IPS-20b (cell line): ENCODE data around the gene MYNN.

ENCODE experiments used
- H3K27ac ChIP-seq: one replicate; pipeline ENCODE4 v1.5.1; 2013; ENCODE audit warnings: low read length
- H3K27me3 ChIP-seq: 2 replicates; pipeline ENCODE4 v1.6.1; 2013; ENCODE audit warnings: mild to moderate bottlenecking, low read length, inconsistent platforms; ENCODE audit not compliant: insufficient read depth
- H3K36me3 ChIP-seq: 2 replicates; pipeline ENCODE4 v1.6.1; 2013; ENCODE audit warnings: low read depth, mild to moderate bottlenecking, inconsistent platforms, low read length, moderate library complexity; ENCODE audit not compliant: insufficient read depth
- H3K4me1 ChIP-seq: 2 replicates; pipeline ENCODE4 v1.6.1; 2013; ENCODE audit warnings: mild to moderate bottlenecking, control low read depth, inconsistent platforms, low read length, moderate library complexity; ENCODE audit not compliant: insufficient read depth
- H3K4me3 ChIP-seq: 2 replicates; pipeline ENCODE4 v1.5.1; 2013; ENCODE audit warnings: mild to moderate bottlenecking, low read length, inconsistent platforms
- H3K9ac ChIP-seq: 2 replicates; pipeline ENCODE4 v1.6.1; 2013; ENCODE audit warnings: low read depth, mild to moderate bottlenecking, inconsistent platforms, low read length, moderate library complexity
- H3K9me3 ChIP-seq: 2 replicates; pipeline ENCODE4 v1.6.1; 2013; ENCODE audit warnings: mild to moderate bottlenecking, low read depth, low read length, inconsistent platforms; ENCODE audit not compliant: insufficient read depth

Gene MYNN

DNA sequence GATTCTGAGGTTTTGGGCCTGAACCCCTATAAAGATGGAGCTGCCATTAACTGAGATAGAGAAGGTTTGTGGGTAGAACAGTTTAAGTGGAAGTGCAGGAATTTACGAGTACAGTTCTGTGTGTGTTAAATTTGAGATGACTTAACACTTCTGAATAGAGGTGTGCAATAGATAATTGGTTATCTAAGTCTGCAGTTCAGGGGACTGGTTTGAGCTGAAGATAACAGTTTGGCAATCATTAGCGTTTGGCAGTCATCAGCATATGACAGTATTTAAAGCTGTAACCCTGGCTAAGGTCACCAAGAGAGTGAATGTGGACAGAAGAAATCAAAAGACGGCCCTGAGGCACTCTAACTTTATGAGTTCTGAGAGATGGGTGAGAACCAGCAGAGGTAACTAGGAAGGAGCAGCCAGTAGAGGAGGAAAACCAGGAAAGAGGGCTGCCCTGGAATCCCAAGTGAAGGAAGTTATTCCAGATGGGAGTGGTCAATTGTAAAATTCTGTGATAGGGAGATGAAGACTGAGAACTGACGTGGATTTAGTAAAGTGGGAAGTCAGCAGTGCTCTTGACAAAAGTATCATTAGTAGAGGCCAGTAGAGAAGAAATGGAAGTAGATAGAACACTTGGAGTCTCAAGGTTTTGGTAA, 8.1 kb downstream of the MYNN start:
- Histone ChIP-seq H3K27me3 (no peaks in the 10 kb centered on the region), H3K36me3 (peaks cover 96% of the 10 kb centered on the region), H3K9me3 (no peaks in the 10 kb centered on the region), H3K27ac (no peak overlapping the region), H3K9ac (no peak overlapping the region), H3K4me3 (no peak overlapping the region), H3K4me1 (no peaks in the 10 kb centered on the region; the same call in 1 of the 2 replicates)

DNA sequence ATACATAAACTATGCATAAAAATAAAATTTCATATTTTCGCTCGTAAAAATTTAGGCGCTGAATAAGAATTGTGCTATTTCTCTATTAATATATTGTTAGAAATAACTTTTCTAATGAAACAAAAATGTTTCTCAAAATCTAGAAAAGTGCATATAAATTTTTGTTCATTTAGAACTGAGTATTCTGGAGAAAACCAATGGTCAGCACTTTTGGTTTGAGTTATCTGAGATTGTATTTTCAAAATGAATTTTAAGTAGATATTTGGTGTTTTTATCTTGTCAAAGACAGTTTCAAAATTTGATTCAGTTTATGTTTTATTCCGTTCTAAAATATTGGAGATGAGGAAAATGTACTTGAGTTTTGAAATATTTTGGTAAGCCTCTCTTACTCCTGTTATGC, 13.9 kb downstream of the MYNN start:
- Histone ChIP-seq H3K27me3 (no peaks in the 10 kb centered on the region), H3K4me3 (no peak overlapping the region), H3K9ac (no peak overlapping the region), H3K4me1 (no peaks in the 10 kb centered on the region), H3K9me3 (no peaks in the 10 kb centered on the region), H3K36me3 (peaks cover 72% of the 10 kb centered on the region), H3K27ac (no peak overlapping the region)

DNA sequence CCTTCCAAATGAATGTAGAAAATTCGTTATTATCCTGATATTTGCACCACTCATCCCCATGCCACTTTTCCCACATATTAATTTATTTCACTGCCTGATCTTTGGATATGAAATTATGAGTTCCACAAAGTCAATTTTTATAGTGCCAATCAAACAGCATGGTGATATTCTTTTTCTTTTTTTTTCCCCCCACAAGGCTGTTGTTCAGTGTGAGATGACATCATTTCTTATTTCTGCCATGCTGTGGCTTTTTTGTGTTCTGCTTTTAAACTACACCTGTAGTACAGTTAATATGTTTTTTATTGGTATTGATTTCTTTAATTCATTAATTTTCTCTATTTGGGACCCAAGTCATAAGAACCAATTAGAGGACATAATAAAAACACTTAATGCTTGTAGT, 14.6 kb downstream of the MYNN start:
- Histone ChIP-seq H3K9ac (no peak overlapping the region), H3K9me3 (no peaks in the 10 kb centered on the region), H3K4me1 (no peaks in the 10 kb centered on the region), H3K27me3 (no peaks in the 10 kb centered on the region), H3K27ac (no peak overlapping the region), H3K4me3 (no peak overlapping the region), H3K36me3 (peaks cover 69% of the 10 kb centered on the region)

DNA sequence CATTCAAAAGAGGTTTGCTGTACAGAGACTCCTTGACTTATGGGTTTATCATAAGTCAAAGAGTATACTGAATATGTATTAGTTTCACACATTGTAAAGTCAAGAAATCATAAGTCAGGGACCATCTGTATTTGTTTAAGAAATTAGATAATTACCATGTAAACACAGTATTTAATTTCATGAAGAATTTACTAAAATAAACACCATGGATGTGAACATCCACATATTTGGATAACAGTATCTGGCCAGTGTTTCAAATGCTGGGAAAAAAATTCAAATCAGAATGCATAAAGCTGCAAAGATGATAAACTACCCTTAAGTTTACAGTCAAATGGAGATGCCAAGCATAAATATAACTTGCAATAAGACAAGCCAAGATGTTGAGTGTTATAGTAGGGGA, 17.0 kb downstream of the MYNN start:
- Histone ChIP-seq H3K4me1 (no peaks in the 10 kb centered on the region), H3K27ac (no peak overlapping the region), H3K9me3 (no peaks in the 10 kb centered on the region), H3K27me3 (no peaks in the 10 kb centered on the region), H3K36me3 (peaks cover 47% of the 10 kb centered on the region), H3K9ac (no peak overlapping the region), H3K4me3 (no peak overlapping the region)

DNA sequence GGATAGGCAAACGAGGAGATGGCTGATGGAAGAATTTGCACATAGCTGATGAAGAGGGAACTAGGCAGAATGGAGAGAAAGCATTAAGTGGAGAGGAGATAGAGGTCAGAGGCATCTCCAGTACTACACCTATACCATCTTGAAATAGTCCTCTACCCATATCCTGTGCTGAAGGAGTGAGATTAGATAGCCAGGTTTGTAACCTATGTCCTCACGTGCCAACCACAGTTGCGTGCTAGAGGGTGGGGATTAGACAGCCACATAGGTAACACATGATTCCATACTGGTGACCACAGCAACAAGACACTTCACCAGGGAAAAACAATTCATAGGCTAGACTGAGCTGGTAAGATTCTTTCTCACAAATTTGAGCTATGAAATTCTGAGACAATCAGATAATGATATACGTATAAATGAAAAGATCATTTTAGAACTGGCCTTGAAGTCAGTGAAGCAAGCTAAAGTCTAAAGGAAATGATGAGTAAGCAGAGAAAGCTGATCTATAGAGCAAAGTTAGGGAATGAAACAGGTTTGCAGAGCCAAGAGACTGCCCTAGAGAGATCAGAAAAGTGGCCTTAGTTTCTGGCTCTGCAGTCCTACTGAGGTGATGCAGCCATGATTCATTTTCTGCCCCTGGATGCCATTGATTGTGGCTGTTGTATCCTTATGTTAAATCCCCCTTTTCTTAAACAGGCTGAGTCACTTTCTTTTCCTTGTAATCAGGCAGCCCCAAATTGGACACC, 17.7 kb downstream of the MYNN start:
- H3K27me3 ChIP-seq = no peaks in the 10 kb centered on the region
- no peak overlapping the region for H3K4me3 ChIP-seq
- no peak overlapping the region for H3K9ac ChIP-seq
- H3K27ac ChIP-seq = no peak overlapping the region
- no peaks in the 10 kb centered on the region for H3K9me3 ChIP-seq
- peaks cover 41% of the 10 kb centered on the region for H3K36me3 ChIP-seq
- no peaks in the 10 kb centered on the region for H3K4me1 ChIP-seq

DNA sequence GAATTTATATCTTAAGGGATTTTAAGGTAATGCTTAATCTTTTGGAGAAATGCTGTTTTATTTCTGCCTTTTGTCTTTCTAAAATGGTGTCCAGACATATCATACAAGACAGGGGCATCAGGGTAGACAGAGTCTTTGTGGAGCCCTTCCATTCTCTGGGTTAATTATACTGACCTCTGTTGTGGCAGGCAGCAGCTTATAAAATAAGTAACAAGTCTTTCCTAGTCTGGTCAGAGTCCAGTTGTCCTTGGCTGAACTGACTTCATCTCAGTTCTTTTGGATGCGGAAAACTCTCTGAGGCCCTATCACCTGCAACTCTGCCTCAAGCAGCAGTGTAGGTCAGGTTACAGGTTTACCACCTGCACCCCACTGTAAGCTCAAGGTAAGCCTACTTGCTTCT, 19.2 kb downstream of the MYNN start:
- H3K9me3 ChIP-seq = no peaks in the 10 kb centered on the region
- no peaks in the 10 kb centered on the region for H3K4me1 ChIP-seq
- no peak overlapping the region for H3K4me3 ChIP-seq
- H3K9ac ChIP-seq = no peak overlapping the region
- no peaks in the 10 kb centered on the region for H3K27me3 ChIP-seq
- H3K36me3 ChIP-seq = peaks cover 26% of the 10 kb centered on the region
- no peak overlapping the region for H3K27ac ChIP-seq

DNA sequence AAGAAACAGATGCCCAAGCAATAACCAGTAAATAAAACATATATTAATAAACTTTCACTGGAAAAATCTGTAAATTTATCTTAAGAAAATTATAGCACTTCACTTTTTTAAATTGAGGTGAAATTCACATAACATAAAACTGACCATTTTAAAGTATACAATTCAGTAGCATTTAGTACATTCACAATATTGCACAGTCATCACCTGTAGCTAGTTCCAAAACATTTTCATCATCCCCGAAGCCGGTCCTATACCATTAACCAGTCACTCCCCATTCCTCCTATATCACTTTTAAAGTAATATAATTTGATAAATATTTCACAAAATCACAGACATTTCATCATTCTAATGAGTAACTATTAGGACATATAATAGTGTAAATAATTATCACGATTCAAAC, 31.5 kb downstream of the MYNN start:
- no peaks in the 10 kb centered on the region for H3K9me3 ChIP-seq
- no peaks in the 10 kb centered on the region for H3K27me3 ChIP-seq
- no peaks in the 10 kb centered on the region for H3K4me1 ChIP-seq
- no peak overlapping the region for H3K9ac ChIP-seq
- H3K4me3 ChIP-seq = no peak overlapping the region
- peaks cover 7% of the 10 kb centered on the region for H3K36me3 ChIP-seq
- no peak overlapping the region for H3K27ac ChIP-seq

DNA sequence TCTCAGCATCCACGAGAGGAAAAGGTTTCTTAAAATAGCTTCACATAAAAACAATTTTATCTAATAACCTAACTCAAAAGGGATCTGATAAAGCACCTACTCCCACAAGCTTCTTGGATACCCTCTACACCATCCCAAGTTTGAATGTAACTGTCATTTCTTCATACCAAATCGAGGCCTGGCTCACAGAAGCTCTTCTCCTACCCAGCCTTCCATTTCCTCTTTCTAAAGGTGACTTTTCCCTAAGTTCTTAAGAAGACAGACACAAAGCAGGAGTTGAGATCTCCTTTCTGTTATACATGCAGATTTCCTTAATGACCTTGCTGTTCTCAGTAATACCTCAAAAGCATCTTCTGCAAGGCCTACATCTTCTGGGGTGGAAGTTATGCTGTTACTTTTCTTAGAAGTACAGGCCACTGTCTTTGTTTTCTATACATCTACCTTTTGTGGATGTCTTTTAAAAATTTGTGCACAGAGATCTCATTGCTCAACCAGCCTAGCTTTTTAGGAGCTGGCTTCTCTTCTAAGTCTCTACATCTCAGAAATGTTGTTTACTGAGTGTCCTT, 36.1 kb downstream of the MYNN start:
- Histone ChIP-seq H3K9me3 (no peaks in the 10 kb centered on the region), H3K4me1 (peaks cover 10% of the 10 kb centered on the region; the same call in 1 of the 2 replicates), H3K27ac (no peak overlapping the region), H3K36me3 (no peaks in the 10 kb centered on the region), H3K4me3 (no peak overlapping the region), H3K27me3 (peaks cover 32% of the 10 kb centered on the region), H3K9ac (no peak overlapping the region)

DNA sequence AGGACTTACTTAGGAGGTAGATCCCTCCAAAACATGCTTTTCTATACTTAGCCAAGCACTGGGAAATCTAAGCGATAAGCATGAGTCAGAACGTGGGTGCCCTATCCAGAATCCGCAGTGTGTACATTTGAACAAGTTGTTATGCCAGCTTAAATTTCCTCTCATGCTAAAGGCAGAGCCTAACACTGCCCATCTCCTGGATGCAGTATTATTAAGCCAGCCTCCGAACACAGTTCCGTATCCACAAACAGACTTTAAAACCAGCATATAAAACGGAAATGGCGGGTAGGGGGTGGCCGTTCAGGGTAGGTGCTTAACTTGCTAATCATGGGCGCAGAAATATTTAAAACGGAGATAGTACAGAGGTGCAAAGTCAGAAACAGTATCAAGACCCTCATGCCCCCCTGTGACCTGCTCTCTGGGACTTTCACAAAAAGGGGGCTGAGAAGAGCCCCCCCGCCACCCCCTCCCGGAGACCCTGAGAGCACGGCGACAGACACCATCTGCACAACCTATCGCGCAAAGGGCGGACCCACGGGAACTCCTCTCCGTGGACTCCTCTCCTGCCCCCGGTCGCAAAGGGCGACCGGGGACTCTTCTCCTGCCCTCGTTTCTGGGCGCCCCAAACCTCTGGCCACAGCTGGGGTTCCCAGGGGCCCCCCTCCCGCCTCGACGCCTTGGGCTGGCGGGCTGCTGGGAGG, 38.6 kb downstream of the MYNN start:
- peak overlapping the region; percentile 88 for H3K4me3 ChIP-seq
- peaks cover 38% of the 10 kb centered on the region for H3K27me3 ChIP-seq
- peaks cover 10% of the 10 kb centered on the region; the same call in 1 of the 2 replicates for H3K4me1 ChIP-seq
- no peaks in the 10 kb centered on the region for H3K36me3 ChIP-seq
- peak overlapping the region; percentile 71; the same call in 1 of the 2 replicates for H3K9ac ChIP-seq
- H3K9me3 ChIP-seq = peaks cover 5% of the 10 kb centered on the region; the same call in 1 of the 2 replicates
- H3K27ac ChIP-seq = no peak overlapping the region

DNA sequence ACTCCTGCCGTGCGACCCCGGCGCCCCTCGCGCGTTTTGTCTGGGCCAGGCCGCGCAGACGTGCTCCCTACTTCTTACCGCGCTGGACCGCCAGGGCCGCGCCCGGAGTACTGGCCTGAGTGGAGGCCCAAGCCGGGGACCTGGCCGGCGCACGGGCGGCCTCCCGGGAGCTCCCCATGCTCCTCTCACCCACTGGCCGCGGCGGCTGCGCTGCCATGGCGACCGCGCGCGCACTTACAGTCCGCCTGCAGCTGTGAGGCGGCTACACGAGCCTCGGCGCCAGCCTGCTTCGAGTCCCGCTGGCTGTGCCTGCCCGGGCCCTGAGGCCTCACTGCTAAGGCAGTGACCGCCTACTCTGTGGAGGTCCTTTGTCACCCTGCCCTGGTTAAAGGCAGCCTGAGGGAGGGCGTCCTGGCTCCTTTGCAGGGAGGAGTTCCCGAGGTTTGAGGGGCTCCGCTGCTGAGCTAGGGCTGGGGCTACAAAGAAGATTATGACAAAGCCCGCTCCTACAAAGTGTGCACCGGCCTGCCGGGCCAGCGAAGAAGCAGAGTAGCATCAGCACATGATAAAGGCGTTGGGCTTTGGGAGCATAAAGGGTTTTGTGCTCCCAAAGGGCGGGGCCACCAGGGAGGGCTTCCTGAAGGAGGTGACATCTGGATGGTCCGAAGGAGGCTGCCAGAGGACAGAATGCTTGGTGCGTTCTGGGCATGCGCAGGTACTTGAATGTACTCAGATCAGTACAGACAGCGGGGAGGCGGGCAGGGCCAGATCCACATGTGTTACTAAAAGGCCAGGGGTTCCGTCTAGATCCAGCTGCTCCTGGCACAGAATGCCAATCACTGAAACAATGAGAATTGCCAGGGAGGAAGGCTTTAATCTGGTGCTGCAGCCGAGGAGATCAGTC, 39.4 kb downstream of the MYNN start, which contains the start of the genes LRRC34 and LRRIQ4:
LRRC34 (minus strand) TSS at position 573 of the 904 bp plus-strand sequence; CDS start at position 217, 356 bp downstream.
LRRIQ4 (plus strand) TSS at position 539 of the 904 bp plus-strand sequence. CDS start 9,052 bp downstream, outside the sequence.
- H3K27me3 ChIP-seq = peaks cover 38% of the 10 kb centered on the region
- H3K4me1 ChIP-seq = peaks cover 10% of the 10 kb centered on the region; the same call in 1 of the 2 replicates
- H3K9me3 ChIP-seq = peaks cover 5% of the 10 kb centered on the region; the same call in 1 of the 2 replicates
- no peak within 1 kb of the TSS for H3K27ac ChIP-seq
- peak within 1 kb of the TSS; percentile 71; the same call in 1 of the 2 replicates for H3K9ac ChIP-seq
- H3K4me3 ChIP-seq = peak within 1 kb of the TSS; percentile 88
- no peaks in the 10 kb centered on the region for H3K36me3 ChIP-seq
